Tibial nerve (tissue), 4 donors: ENCODE data around the gene SAMSN1. TPM values are rescaled to one million over a fixed set of nuclear protein-coding genes. Genes with fewer than 3 reads are reported as not detected.
A peak's percentile ranks its signal among the peaks of the same experiment; 100 is the strongest.

Source experiments
- DNase-seq, 2 donors: peaks; one replicate each; pipeline ENCODE4 v3.0.0-alpha.2; 2019; ENCODE audit warnings: low spot score in 2 of 2
- H3K27ac ChIP-seq, 4 donors: fragments of 200-600 bp; sonication (generic) in 3 of 4; one replicate each; pipeline ENCODE4 v1.5.1; 2017 to 2019; ENCODE audit warnings: mild to moderate bottlenecking in 1 of 4
- H3K27me3 ChIP-seq, 2 donors: fragments of 200-600 bp; sonication (generic) in 1 of 2; one replicate each; pipeline versions ENCODE4 v1.5.1 to v1.6.0; 2017 to 2019
- H3K36me3 ChIP-seq, 3 donors: fragments of 200-600 bp; sonication (generic); one replicate each; pipeline ENCODE4 v1.5.1; 2018 to 2019
- H3K4me1 ChIP-seq, 4 donors: fragments of 200-600 bp; sonication (generic) in 3 of 4; one replicate each; pipeline ENCODE4 v1.5.1; 2017 to 2019
- H3K4me3 ChIP-seq, 4 donors: fragments of 200-600 bp; sonication (generic) in 3 of 4; one replicate each; pipeline ENCODE4 v1.5.1; 2017 to 2019; ENCODE audit warnings: mild to moderate bottlenecking in 1 of 4, moderate library complexity in 1 of 4
- H3K9me3 ChIP-seq, 4 donors: fragments of 200-600 bp; sonication (generic) in 3 of 4; one replicate each; pipeline ENCODE4 v1.5.1; 2017 to 2019
- EP300 ChIP-seq, 2 donors: sonication (generic); formaldehyde crosslinking; IDR thresholded peaks; one replicate each; pipeline ENCODE4 v1.6.1; 2017; ENCODE audit warnings: antibody characterized with exemption in 2 of 2, mild to moderate bottlenecking in 1 of 2
- POLR2A ChIP-seq, 2 donors: fragments of 450-650 bp; IDR thresholded peaks; one replicate each; pipeline ENCODE4 v1.6.1; 2017; ENCODE audit warnings: antibody characterized with exemption in 2 of 2, mild to moderate bottlenecking in 2 of 2, moderate library complexity in 2 of 2
- WGBS, 2 donors: methylation state at CpG; one replicate each; pipeline ENCODE4 v1.1.5; 2018; 5-methylcytosine and 5-hydroxymethylcytosine counted together
- total RNA-seq, 4 donors: library from RNA; depleted of rRNA; stranded (reverse); fragments of >200 nt; gene quantifications; one replicate each; pipeline ENCODE4 v1.1.0, GENCODE V29; 2016
- TF ChIP-seq, protein P1 (sequence below), 5 experiments: fragments of 200-600 bp in 3 of 5; fragments of 450-650 bp in 2 of 5; sonication (generic) in 3 of 5; IDR thresholded peaks; one replicate each; pipeline ENCODE4 v1.5.1; 2016 to 2019; ENCODE audit warnings: antibody characterized with exemption in 5 of 5, mild to moderate bottlenecking in 3 of 5, moderate library complexity in 2 of 5

The SAMSN1 gene
- total RNA-seq, 4 donors from 2014 or later = 2.9 to 13.5 (median 7.6) TPM

DNA sequence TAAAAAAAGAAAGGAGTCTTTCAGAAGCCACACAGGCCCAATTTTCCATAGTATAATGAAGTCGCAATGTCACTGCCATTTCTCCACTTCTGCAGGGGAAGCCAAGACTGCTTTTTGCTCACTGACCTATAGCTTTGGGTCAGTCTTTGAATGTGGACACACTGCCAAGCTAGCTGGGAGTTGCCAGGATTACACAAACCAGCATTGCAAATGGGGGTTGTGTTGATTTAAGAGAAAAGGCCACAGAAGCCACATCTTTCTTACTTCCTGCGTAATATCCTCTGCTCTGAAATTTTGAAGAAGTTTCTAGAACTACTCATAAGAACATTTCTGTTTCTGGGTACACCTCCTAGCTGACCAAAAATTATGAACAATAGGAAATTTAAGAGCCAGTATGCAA, 45.8 kb upstream of the SAMSN1 start:
- H3K27ac ChIP-seq = peak overlapping the region; percentile 10 to 71 (median 40)
- WGBS, 2 donors = 28 to 46% methylated on average over 2 of the region's 2 CpGs
- DNase-seq = peak in 1 of 2 donors; percentile 58
- no peak overlapping the region for H3K4me3 ChIP-seq
- H3K36me3 ChIP-seq = no peaks in the 10 kb centered on the region
- peaks cover 0 to 19% (median 3%) of the 10 kb centered on the region in 4 donors for H3K4me1 ChIP-seq
- peaks cover 0 to 4% (median 0%) of the 10 kb centered on the region in 4 donors for H3K9me3 ChIP-seq
- H3K27me3 ChIP-seq = no peaks in the 10 kb centered on the region
- TF ChIP-seq, protein P1, sequence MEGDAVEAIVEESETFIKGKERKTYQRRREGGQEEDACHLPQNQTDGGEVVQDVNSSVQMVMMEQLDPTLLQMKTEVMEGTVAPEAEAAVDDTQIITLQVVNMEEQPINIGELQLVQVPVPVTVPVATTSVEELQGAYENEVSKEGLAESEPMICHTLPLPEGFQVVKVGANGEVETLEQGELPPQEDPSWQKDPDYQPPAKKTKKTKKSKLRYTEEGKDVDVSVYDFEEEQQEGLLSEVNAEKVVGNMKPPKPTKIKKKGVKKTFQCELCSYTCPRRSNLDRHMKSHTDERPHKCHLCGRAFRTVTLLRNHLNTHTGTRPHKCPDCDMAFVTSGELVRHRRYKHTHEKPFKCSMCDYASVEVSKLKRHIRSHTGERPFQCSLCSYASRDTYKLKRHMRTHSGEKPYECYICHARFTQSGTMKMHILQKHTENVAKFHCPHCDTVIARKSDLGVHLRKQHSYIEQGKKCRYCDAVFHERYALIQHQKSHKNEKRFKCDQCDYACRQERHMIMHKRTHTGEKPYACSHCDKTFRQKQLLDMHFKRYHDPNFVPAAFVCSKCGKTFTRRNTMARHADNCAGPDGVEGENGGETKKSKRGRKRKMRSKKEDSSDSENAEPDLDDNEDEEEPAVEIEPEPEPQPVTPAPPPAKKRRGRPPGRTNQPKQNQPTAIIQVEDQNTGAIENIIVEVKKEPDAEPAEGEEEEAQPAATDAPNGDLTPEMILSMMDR (IDR thresholded peaks at IDR 0.05) = no peak
- TF ChIP-seq EP300 (IDR thresholded peaks at IDR 0.05) = peak; percentile 58 to 87

DNA sequence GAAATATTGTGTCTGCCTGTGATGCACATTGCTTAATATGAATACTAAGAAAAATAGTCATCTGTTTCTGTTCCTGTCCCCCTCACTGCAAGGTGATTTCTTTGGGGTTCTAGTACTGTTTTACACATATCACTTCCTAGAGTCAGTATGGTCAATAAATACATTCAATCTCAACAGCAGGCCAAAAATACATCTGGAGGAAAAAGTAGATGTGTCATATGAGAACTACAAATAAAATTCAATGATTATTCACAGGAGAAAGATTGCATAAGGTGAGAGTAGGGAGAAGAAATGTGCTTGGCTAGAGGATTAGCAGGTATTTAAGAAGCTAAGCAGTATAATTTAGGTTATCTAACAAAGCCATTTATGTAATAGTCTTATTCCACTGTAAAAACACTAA, 45.3 kb upstream of the SAMSN1 start:
- H3K27ac ChIP-seq = peak overlapping the region in 2 of 4 donors; percentile 55 to 71
- DNase-seq = no peak
- H3K36me3 ChIP-seq = no peaks in the 10 kb centered on the region
- TF ChIP-seq EP300 (IDR thresholded peaks at IDR 0.05) (no peak), POLR2A (IDR thresholded peaks at IDR 0.05) (no peak)
- TF ChIP-seq, protein P1 (IDR thresholded peaks at IDR 0.05) = no peak
- no peaks in the 10 kb centered on the region for H3K27me3 ChIP-seq
- H3K4me1 ChIP-seq = peaks cover 0 to 19% (median 3%) of the 10 kb centered on the region in 4 donors
- H3K4me3 ChIP-seq = no peak overlapping the region
- H3K9me3 ChIP-seq = peaks cover 0 to 2% (median 0%) of the 10 kb centered on the region in 4 donors

DNA sequence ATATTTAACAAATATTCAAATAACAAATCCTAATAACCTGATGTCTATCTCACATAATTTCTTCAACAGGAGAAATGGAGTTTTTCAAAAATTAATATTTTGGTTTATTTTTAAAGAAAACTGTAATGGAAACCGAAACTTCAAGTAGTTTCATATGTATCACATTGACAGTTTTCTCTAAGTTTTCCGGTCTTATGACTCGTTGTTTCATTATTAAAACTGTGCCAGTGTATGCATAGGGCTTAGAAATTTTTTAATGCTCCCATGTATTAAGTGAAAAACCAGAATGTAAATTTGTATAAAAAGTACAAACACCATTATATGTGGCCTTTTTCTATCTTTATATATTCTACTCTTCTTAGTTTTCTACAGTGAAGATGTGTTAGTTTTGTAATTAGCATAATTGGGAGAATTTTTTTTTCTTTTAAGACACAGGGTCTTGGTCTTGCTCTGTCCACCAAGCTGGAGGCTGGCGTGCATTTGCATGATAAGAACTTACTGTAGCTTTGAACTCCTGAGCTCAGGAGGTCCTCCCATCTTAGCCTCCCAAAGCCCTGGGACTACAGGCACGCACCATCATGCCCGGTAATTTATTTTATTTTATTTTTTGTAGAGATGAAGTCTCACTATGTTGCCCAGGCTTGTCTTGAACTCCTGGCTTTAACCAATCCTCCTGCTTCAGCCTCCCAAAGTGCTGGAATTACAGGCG, 43.9 kb upstream of the SAMSN1 start:
- Histone ChIP-seq H3K4me3 (no peak overlapping the region), H3K36me3 (no peaks in the 10 kb centered on the region), H3K27ac (no peak overlapping the region), H3K9me3 (no peaks in the 10 kb centered on the region), H3K27me3 (no peaks in the 10 kb centered on the region), H3K4me1 (peaks cover 0 to 19% (median 3%) of the 10 kb centered on the region in 4 donors)
- DNase-seq = no peak
- TF ChIP-seq, protein P1 (IDR thresholded peaks at IDR 0.05) = no peak
- TF ChIP-seq EP300 (IDR thresholded peaks at IDR 0.05) = no peak
- no peak for TF ChIP-seq POLR2A (IDR thresholded peaks at IDR 0.05)
- WGBS, 2 donors = 65 to 76% methylated on average over 7 of the region's 7 CpGs

DNA sequence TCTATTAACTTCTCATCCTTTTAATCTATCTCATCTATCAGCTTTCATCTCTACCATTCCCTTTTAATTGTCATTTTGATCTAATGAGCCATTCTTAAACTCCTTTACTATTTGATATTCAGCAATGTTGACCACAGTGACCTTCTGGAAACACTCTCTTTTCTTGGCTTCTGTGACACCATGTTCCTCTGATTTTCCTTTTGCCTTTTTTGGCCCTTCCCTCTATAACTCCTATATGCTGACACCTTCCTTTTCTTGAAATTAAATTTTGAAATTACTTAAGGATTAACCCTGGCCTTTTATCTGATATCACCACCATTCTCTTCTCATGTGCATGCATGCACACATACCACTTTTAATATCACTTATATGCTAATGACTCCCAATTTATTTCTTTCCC, 41.2 kb upstream of the SAMSN1 start:
- Histone ChIP-seq H3K4me3 (no peak overlapping the region), H3K4me1 (peaks cover 0 to 13% (median 0%) of the 10 kb centered on the region in 4 donors), H3K9me3 (no peaks in the 10 kb centered on the region), H3K27me3 (no peaks in the 10 kb centered on the region), H3K36me3 (no peaks in the 10 kb centered on the region), H3K27ac (no peak overlapping the region)
- no peak for TF ChIP-seq POLR2A (IDR thresholded peaks at IDR 0.05)
- no peak for TF ChIP-seq EP300 (IDR thresholded peaks at IDR 0.05)
- TF ChIP-seq, protein P1 (IDR thresholded peaks at IDR 0.05) = no peak
- DNase-seq = no peak

DNA sequence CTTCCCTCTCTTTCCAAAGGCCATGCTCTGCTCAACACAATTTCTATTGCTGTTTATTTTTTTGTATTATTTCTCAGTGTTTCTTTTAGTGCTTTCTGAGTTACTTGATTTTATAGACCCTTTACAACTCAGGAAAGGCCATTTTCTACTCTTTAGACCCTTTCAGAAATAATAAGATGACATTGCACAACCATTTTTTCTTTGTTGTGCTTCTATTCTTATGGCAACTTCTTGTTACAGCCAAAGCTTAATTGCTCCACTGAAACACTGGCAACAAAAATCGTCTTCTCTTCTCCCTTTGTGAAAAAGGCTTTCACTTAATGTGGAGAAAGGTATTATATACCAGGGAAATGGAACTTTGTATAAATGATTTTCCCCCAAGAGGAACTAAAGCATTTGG, 39.0 kb upstream of the SAMSN1 start:
- WGBS, 2 donors = 42 to 44% methylated on average over 1 of the region's 1 CpG
- no peaks in the 10 kb centered on the region for H3K27me3 ChIP-seq
- no peaks in the 10 kb centered on the region for H3K36me3 ChIP-seq
- H3K9me3 ChIP-seq = no peaks in the 10 kb centered on the region
- TF ChIP-seq POLR2A (IDR thresholded peaks at IDR 0.05) = no peak
- no peak for TF ChIP-seq EP300 (IDR thresholded peaks at IDR 0.05)
- TF ChIP-seq, protein P1 (IDR thresholded peaks at IDR 0.05) = no peak
- no peak overlapping the region for H3K4me3 ChIP-seq
- no peak overlapping the region for H3K27ac ChIP-seq
- DNase-seq = no peak
- H3K4me1 ChIP-seq = no peaks in the 10 kb centered on the region
